GM21619 (cell line): ENCODE measurements around the gene RPH3AL.
"Not testable (repeated sequence)": the region's sequence is repeated elsewhere in the genome, so short reads cannot be mapped to it uniquely, and the experiment has no call there.

ENCODE experiments used
- ATAC-seq: cut with Tn5 transposase; IDR thresholded peaks from one replicate; pipeline ENCODE4 v1.9.1; 2021; ENCODE audit not compliant: unreplicated experiment

RPH3AL gene

GRCh38 chr17:185445-186138 lies 167.0 kb downstream of the RPH3AL start:
- no peak for ATAC-seq

DNA sequence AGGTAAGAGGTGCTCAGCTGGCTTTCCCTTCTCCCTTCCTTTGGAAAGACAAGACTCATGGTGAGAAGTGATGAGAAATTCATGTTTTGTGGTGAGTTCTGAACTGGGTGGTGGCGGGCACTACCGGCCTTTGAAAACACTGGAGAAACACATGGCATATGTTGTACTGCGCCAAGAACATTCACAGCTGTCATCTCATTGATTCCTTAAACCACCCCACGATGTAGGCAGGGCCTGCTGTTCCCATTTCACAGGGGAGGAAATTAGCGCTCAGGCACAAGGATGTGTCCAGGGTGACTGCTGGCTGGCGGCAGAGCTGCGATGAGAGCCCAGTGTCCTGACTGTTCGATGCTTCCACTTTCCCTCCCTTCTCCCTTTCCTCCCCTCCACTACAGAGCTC lies 169.6 kb downstream of the RPH3AL start:
- no peak for ATAC-seq

DNA sequence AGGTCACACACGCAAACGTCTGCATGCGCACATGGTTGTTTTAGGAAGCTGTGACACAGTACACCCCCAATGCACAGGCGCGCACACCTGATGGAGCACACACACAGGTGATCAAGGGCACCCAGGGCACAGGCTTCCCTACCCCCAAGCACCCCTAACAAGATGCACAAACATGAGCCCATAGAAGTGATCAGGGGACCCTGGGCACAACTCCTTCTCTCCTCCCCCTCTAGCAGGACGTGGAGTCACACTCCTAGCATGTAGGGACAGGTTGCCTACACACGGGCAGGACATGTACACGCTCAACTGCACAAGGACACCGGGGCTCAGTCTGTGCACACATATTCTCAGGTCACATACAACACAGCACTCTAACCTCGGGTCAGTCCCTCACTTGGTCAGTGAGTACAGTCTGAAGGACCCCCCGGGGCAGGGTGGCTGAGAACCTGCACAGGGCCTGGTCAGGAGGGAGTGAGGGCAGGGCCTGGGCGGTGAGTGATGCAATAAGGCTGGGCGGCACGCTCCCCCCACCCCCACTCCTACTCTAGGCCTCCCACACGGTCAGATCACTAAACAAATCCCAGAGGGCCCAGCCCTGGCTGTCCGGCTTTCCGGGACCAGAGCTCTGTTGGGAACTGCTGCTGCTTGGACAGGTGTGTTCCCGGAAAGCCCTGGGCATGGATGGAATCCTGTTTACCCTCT lies 170.4 kb downstream of the RPH3AL start:
- no peak for ATAC-seq

GRCh38 chr17:181245-182049 lies 171.2 kb downstream of the RPH3AL start, which contains the start of gene DOC2B:
TSS of gene DOC2B (minus strand) at chr17:181650. CDS start at chr17:181479, 171 bp downstream.
- ATAC-seq, result no peak

GRCh38 chr17:180381-181244 lies 172.0 kb downstream of the RPH3AL start:
- ATAC-seq, result no peak

DNA sequence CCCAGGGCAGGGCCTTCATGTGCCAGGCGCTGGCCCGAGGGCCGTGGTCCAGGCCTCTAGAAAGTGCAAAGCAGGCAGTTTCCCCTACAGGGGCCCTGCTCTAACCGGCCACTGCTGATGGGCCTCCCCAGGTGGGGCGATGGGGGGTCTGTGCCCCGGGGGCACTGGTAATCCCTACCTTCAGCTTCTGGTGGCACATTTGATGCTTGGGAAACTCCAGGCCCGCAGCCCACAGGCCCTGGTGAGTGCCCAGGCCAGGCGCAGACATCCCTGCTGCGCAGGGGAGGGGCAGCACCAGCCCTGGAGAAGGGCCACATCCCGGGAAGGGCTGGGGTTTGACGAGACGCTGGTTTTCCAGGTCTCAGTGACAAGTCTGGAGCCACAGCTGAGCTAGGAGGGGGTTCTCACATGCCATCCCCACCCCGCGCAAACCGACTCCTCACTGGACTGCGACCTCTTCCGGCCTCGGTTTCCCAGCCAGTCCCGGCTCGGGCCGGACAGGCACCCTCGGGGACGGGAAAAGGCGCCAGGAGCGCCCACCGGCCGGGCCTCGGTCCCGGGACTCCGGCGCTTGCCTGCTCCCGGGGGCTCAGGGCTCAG lies 172.7 kb downstream of the RPH3AL start:
- no peak for ATAC-seq

- no peak for ATAC-seq
Observed at GRCh38 chr17:179066-179432, 173.6 kb downstream of the RPH3AL start.

DNA sequence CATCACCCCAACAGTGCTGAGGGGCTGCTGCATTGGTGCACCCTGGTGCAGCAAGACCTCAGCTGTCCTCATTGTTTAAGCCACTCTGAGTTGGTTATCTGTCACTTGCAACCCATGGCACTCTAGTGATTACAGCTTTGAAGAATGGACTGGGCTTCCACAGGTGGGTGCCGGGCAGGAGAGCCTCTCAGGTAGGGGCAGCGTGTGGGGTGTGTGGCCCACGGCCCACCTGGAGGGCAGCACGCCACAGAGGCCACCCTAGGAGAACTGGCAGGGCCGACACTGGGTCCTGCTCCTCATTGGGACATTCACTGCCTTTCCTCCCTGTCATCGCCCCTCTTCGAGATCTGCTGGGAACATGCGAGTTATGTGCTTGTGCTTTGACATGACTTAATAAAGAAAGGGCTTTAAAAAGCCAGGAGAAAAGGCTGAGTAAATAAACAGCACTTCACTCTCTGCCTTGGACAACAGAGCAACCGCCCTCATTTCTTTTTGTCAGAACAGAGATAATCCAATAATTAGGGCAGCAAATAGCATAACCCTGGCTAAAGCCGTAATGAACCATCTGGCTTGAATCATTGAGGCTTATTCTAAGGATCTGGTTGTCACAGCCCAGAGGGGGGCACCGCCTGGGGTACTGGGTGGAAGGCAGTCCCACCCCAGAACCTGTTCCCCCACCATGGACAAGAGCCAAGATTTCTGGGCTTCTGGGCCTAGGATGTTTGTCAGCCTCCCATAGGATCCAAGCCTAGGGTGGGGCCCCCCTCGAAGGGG lies 174.1 kb downstream of the RPH3AL start:
- ATAC-seq, result no peak

DNA sequence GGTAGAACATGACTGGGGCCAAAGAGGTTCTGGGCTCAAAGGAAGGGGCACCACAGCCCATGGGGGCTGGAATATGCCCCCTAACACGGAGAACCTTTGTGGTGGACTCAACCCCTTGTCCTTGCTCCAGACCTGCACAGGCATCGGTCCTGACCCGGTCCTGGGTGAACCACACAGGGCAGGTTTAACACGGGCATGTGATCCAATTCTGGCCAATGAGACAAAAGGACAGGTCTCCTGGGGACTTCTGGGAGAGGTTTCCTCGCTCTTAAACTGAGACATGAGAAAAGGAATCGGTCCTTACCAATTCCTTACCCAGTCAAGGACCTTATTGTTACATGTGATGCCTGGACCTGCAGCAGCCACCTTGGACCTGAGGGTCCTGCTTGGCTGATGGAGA lies 174.8 kb downstream of the RPH3AL start:
- ATAC-seq, result no peak

DNA sequence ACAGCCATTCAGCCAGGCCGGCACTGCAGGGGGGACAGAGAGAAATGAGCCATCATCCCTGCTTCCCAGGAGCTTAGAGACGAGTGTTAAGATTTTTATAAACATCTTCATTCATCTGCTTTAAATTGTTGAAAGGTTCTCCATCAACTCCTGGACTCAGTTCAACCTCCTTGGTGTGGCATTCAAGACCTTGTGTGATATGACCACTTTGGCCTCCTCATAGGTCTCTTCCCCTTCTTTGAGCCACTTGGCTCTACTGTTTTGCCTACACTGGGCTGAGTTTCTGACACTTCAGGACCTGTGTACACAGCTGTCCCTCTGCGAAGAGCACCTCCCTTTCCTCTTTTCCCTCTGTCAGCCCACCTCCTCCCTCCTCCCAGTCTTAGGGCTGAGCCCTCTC lies 175.5 kb downstream of the RPH3AL start:
- no peak for ATAC-seq

- no peak for ATAC-seq
Observed at GRCh38 chr17:173166-173911, 179.3 kb downstream of the RPH3AL start.

DNA sequence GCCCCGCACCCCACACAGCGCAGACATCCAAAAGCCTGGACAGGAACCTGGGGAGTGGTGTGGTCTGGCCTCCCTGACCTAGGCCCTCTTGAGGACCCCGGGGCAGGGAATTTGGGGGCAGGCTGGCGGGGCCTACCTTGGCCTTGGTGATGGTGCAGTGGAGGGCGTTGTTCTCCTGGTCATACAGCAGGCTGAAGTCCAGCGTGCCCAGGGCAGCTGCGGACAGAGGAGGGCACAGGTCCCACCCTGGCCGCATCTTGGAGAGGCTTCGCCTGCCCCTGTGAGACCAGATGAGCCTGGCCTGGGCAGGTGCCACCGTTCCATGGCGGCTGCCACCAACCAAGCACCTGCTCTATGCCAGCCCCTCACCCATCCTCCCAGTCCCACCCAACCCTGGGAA lies 180.2 kb downstream of the RPH3AL start:
- no peak for ATAC-seq

DNA sequence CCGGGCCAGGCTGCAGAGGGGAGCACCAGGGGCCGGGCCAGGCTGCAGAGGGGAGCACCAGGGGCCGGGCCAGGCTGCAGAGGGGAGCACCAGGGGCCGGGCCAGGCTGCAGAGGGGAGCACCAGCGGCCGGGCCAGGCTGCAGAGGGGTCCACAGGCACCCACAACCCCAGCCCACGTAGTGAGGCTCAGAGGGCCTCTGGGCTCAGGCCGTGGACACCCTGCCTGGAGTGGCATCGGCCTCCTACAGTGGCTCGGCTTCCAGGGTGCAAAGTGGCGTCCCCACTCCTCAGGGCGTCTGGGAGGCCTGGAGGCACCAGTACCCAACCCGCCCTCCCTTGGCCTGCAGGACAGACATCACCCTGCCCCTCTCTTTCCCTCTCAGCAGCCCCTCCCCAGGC lies 180.7 kb downstream of the RPH3AL start:
- no peak for ATAC-seq

GRCh38 chr17:170130-170670 lies 182.4 kb downstream of the RPH3AL start:
- no peak for ATAC-seq

- not testable (repeated sequence) for ATAC-seq
Observed at GRCh38 chr17:168614-169013, 184.0 kb downstream of the RPH3AL start.

DNA sequence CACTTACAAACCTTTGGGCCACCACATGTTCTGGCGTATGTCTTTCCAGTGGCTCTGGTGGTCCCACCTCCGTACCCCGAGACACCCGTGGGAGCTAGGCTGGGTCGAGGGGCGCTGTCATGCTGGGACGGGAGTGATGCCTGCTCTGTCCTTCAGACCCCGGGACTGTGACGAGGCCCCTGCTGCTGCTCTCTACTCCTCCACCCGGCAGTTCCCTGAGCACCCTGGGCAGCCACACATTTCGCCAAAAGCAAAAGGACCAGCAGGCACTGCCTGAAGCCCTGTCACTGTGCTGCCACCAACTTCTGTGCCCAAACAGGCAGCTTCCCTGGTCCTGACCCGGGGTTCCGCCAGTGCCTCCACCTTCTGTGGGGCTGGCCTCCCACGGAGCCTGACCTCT lies 186.7 kb downstream of the RPH3AL start:
- no peak for ATAC-seq

DNA sequence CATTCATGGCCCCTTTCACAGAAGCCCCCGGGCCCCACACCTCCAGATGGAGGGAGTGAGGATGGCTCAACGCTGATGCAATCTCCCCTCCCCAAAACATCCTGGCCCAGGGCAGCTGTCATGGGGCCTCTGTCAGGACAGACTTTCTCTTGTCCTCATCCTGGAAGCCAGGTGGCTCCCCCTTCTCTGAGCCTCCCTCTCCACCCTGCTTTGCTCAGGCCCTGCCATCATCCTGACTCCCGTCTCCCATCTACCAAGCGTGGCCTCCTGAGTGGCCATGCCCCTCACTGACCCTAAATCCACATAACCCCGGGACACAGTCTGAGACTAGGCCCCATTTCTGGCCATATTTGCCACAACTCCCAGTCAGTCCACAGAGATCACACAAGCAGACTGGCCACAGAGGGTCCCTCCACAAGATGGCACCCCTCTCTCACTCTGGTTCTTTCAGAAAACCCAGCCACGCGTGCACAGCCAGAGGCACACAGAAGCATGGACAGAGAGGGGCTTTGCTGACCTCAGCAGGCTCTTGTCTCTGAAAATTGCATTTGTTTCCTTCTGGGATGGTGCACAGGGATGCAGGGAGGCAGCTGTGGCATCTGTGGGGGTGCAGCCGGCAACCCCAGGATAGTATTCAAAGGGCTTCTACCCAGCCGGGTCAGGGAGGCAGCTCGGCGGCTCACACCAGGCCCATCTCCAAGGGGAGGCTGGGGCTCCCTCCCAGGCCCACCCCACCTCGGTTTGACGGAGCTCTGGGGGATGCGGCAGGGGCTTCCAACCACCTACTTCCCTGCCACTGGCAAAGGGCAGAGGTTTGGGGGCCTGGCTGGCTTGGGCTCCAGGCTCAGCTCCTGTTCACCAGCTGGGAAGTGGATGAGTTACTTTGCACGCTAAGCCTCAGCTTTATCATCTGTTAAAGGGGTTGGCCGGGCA lies 188.0 kb downstream of the RPH3AL start:
- ATAC-seq, result no peak
